HS-5 (cell line): Measurements from ENCODE around the gene RUFY2.
"Not testable (repeated sequence)": the region's sequence is repeated elsewhere in the genome, so short reads cannot be mapped to it uniquely, and the experiment has no call there.

Source experiments
- DNase-seq: peaks from one replicate; pipeline ENCODE4 v3.0.0-alpha.2; 2012; ENCODE audit warnings: low read depth

Gene RUFY2

DNA sequence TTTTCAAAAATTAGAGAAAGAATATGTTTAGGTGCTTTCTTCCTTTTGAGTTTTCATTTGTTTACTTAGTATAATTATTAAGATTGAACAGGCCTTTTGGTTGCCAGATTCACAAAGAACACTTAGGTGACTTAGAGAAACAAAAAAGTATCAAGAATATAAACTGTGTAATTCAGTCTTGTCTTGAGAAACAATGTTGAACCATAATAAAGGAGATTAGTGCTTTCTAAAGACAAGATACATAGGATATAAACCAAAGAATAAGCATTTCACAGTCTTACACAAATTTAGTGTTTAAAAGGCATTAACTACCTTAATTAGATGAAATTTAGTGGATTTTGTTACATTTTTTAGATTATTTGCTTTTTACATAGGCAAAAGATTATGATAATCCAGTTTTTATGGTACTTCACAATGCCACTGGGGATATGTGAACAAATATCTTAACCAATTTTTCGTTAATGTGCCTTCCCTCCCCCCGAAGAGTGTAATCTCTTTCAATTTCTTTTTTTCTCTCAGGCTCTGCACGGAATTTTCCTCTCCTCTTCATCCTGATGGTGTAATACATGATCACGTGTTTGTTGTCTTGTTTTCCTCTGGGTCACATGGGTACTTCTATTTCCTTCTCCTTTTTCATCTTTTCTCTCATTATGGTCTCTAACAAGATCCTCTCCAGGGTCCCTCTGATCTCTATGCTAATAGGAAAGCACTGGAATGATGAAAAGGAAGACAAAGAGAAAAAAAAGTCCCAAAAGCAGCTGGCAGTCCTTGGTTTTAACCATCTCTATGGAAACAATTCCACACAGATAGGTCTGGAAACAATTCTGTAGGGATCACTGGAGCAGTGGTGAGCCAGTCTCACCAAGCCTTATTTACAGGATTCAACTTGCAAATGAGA is 78.9 kb downstream of the RUFY2 start:
- DNase-seq, result peak; percentile 44

DNA sequence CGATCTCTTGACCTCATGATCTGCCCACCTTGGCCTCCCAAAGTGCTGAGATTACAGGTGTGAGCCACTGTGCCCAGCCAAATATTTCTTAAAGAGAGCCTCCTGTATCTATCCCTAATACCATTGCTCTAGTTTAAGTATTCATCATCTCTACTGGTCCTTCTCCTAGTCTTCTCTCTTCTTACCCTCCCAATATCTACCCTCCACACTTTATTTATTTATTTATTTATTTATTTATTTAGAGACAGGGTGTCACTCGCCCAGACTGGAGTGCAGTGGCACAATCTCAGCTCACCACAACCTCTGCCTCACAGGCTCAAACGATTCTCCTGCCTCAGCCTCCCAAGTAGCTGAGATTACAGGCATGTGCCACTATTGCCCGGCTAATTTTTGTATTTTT is 82.7 kb downstream of the RUFY2 start:
- not testable (repeated sequence) for DNase-seq

DNA sequence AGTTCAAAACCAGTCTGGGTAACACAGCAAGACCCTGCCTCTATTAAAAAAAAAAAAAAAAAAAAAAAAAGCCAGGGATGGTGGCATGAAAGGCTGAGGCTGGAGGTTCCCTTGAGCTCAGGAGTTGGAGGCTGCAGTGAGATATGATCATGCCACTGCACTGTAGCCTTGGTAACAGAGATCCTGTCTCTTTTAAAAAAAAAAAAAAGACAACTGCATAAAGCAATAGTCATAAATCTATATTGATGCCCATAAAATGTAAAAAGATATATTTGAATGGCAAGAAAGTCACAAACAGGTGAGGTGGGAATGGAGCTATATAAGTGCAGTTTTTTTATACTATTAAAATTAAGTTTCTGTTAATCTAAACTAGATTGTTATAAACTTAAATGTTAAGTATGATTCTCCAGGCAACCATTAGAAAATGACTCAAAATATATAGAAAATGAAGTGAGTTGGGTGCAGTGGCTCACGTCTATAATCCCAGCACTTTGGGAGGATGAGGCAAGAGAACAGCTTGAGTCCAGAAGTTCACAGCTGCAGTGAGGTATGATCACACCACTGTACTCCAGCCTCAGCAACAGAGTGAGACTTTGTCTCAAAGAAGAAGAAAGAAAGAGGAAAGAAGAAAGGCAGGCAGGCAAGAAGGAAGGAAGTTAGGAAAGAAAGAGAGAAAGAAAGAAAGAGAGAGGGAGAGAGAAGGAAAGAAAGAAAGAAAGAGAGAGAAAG is 88.6 kb downstream of the RUFY2 start:
- DNase-seq, result no peak

DNA sequence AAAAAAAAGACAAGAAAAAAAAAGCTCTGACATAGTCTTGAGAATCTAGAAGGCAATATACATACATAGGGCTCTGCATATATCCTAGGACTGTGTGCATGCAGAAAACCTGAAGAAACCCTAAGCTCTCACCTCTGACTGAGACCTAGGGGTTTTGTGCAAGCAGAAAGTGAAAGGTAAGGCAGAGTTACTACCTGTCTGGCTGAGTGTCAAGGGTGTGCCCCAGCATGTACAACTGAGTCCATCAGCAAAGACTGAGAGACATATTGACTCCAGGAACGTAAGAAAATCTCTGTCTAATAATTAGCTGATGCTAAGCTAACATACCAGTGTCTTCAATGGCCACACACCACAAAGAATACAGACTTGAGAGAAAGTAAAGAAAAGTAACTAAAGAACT is 91.5 kb downstream of the RUFY2 start:
- no peak for DNase-seq

- not testable (repeated sequence) for DNase-seq
Observed at GRCh38 chr10:68314930-68315329, 92.1 kb downstream of the RUFY2 start.

- DNase-seq, result no peak
Observed at GRCh38 chr10:68310531-68310930, 96.5 kb downstream of the RUFY2 start.

DNA sequence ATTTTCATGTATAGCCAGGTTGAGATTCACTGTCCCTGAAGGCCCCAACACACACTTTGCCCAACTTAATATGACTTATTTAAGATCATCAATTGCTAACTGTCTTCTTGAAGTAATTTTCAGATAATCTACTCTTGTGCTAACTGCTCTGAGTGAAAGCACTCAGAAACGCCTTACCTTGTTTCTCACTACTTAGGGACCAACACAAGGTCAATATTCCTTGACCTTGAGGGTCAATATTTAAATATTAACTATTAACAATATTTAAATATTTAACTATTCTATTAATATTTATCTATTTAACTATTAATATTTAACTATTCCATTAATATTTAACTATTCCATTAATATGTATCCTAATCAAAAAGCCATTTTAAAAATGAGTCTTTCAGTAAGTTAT is 101.2 kb downstream of the RUFY2 start:
- DNase-seq, result no peak

GRCh38 chr10:68303849-68304412 is 103.1 kb downstream of the RUFY2 start:
- DNase-seq, result no peak

- no peak for DNase-seq
Observed at GRCh38 chr10:68302871-68303270, 104.2 kb downstream of the RUFY2 start.

- no peak for DNase-seq
Observed at GRCh38 chr10:68302503-68302823, 104.6 kb downstream of the RUFY2 start.

DNA sequence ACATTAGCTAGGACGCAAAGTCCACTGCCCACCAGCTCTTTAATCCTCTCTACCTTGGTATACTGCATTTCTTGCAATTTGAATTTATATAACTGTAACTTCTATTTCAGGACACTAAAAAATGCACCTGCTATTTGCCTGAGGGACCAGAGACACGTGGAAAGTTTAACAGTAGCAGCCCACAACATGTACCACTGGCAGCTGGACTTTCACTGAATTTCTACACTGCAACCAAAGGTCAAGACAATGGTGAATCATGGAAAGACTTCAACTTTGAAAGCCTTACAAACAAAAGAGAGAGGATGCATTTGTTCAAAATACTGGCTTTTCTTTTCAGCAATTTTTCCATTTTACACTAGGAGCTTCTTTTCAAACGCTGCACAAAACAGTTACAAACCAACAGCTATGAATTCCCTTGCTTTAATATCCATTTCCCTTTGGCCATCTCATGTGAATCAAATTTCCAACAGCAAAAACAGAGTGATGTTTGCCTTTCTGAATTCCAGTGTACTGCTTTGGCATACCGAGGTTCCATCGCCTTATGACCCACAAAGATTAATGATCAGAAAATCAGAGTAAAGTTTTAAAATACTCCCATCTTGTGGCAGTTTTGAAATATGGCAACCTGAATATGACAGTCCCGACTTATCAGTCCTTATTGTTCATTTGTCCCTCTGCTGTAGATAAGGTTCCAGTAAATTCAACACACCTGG is 105.1 kb downstream of the RUFY2 start:
- DNase-seq, result peak; percentile 20

DNA sequence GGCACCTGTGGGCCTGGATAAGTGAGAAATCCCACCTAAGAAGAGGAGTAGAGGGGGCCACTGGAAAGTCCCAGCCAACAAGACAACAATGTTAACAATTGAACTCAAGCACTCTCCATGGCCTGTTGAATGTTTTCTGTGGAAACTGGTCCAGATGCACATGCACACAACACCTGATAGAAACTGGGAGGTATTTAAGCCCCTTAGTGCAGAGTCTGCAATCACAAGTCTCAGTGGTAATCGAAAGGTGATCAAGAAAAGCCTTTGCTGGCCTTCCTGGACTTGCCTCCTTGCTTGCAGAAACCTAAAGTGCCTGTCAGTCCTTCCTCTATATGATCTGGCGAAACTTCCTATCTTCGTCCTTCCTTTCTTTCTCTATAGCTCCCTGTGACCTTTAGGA is 105.8 kb downstream of the RUFY2 start:
- no peak for DNase-seq

GRCh38 chr10:68296843-68297663 is 110.0 kb downstream of the RUFY2 start:
- DNase-seq, result no peak
